ENCODE data around the gene CCN5. TPM values are rescaled to one million over a fixed set of nuclear protein-coding genes. Genes with fewer than 3 reads are reported as not detected.

Gene CCN5
- total and polyA plus RNA-seq, 2 of the 8 experiments (the other 6 are each of a cell fraction or from before 2014, with no cell fraction given) = not detected

GRCh38 chr20:44768854-44769480 is 53.8 kb downstream of the CCN5 start:
- H2BK12ac ChIP-seq (ENCODE audit: low read depth, low read length) = no peak overlapping the region
- no peak overlapping the region for H2BK15ac ChIP-seq (ENCODE audit: low read length)
- H2BK120ac ChIP-seq (replicated peaks; ENCODE audit: low read depth, low read length) = no peak overlapping the region
- no peaks in the 10 kb centered on the region for H3K27me3 ChIP-seq (replicated peaks in 1 of 4; ENCODE audit: control insufficient read depth in 3 of 4, extremely low read depth in 1 of 4, insufficient read depth in 3 of 4, low read length in 3 of 4)
- ChIA-PET CTCF (ENCODE audit: partially characterized antibody) (interaction anchor here (0.8 to 17.1 kb wide), 6 partner anchors 14 to 51 kb away, joined by 3 to 256 read pairs (median 4); partner anchors contain the start of gene KCNK15), POLR2A (ENCODE audit: partially characterized antibody) (interaction anchor here (1.8 kb wide), 1 partner anchor 15 kb away, joined by 5 read pairs; no protein-coding TSS in a partner anchor)
- H2AFZ ChIP-seq (ENCODE audit: low read length) = no peak overlapping the region
- H3K23me2 ChIP-seq (ENCODE audit: low read depth, low read length) = peaks cover 2% of the 10 kb centered on the region; the same call in 1 of the 2 replicates
- H3K79me1 ChIP-seq (ENCODE audit: low read depth, low read length) = no peaks in the 10 kb centered on the region; the same call in 1 of the 2 replicates
- H3K18ac ChIP-seq (ENCODE audit: extremely low read depth, low read length) = no peak overlapping the region
- 85% methylated on average over 5 of the region's 5 CpGs; no CpG with 5 or more reads in 1 of the 2 experiments for WGBS, 2 experiments (ENCODE audit: extremely low coverage in 1 of 2, insufficient coverage in 1 of 2, insufficient read length in 1 of 2, insufficient replicate concordance in 2 of 2, low coverage in 1 of 2, low lambda C conversion rate in 2 of 2, missing lambda C conversion rate in 1 of 2)
- H3K4me1 ChIP-seq (replicated peaks in 1 of 4; ENCODE audit: control insufficient read depth in 3 of 4, insufficient read depth in 4 of 4, low read length in 3 of 4) = peaks cover 0 to 7% (median 0%) of the 10 kb centered on the region in 4 experiments; a peak in 4 of 7 replicates
- no peak overlapping the region for H2BK5ac ChIP-seq (ENCODE audit: low read depth, low read length)
- H4K8ac ChIP-seq (ENCODE audit: extremely low read depth, insufficient read depth, low read length) = no peak overlapping the region
- TF ChIP-seq GABPA (IDR thresholded peaks at IDR 0.05; ENCODE audit: borderline replicate concordance, insufficient read depth, low read length) (no peak), FOSL1 (IDR thresholded peaks at IDR 0.05; ENCODE audit: insufficient read depth, low read depth, low read length) (no peak), SP2 (IDR thresholded peaks at IDR 0.05; ENCODE audit: low read length) (no peak)
- H3K56ac ChIP-seq (replicated peaks; ENCODE audit: insufficient read length, low read depth, low read length) = no peak overlapping the region
- H3K27ac ChIP-seq (ENCODE audit: low read depth, low read length) = no peak overlapping the region
- no peak overlapping the region for H4K5ac ChIP-seq (ENCODE audit: insufficient read length, low read depth, low read length)
- H3K79me2 ChIP-seq (ENCODE audit: control insufficient read depth in 1 of 2, insufficient read depth in 2 of 2, low read length in 2 of 2) = no peaks in the 10 kb centered on the region
- H4K91ac ChIP-seq (replicated peaks; ENCODE audit: insufficient read length, low read length) = no peak overlapping the region
- no peak overlapping the region for H3K4me2 ChIP-seq (ENCODE audit: insufficient read depth in 1 of 2, low read depth in 2 of 2, low read length in 2 of 2)
- DNase-seq (ENCODE audit: low read depth in 1 of 2, low spot score in 2 of 2) = no peak
- FAIRE-seq = no peak
- peaks cover 0 to 9% of the 10 kb centered on the region in 2 experiments for H4K20me1 ChIP-seq (replicated peaks in 1 of 2; ENCODE audit: control insufficient read depth in 1 of 2, insufficient read depth in 2 of 2, low read length in 2 of 2)
- no peak overlapping the region for H2BK20ac ChIP-seq (ENCODE audit: low read length)
- H3K4ac ChIP-seq (replicated peaks; ENCODE audit: insufficient read length, low read depth, low read length) = no peak overlapping the region
- no peak overlapping the region for H3K23ac ChIP-seq (ENCODE audit: insufficient read length)
- no peak overlapping the region for H3K4me3 ChIP-seq (ENCODE audit: extremely low read depth in 1 of 4, insufficient read depth in 2 of 4, low read depth in 3 of 4, low read length in 4 of 4)
- no peaks in the 10 kb centered on the region; a peak in 1 of 8 replicates for H3K36me3 ChIP-seq (ENCODE audit: control insufficient read depth in 2 of 4, insufficient read depth in 4 of 4, low read length in 3 of 4)
- H3K9ac ChIP-seq (replicated peaks in 1 of 4; ENCODE audit: extremely low read depth in 1 of 4, low read depth in 3 of 4, low read length in 3 of 4) = no peak overlapping the region
- H2AK5ac ChIP-seq (ENCODE audit: low read depth, low read length) = no peak overlapping the region
- no peak overlapping the region for H3K14ac ChIP-seq (ENCODE audit: insufficient read length)
- no peaks in the 10 kb centered on the region for H3K9me3 ChIP-seq (ENCODE audit: insufficient read depth in 2 of 2, low read depth in 1 of 2, low read length in 1 of 2)

Measured in H1 (cell line).